Measurements from ENCODE around the gene IRF2BP1. TPM values are rescaled to one million over a fixed set of nuclear protein-coding genes. Genes with fewer than 3 reads are reported as not detected.

The IRF2BP1 gene
- total RNA-seq, 1 experiment from 2014 or later, result 29.7 TPM

DNA sequence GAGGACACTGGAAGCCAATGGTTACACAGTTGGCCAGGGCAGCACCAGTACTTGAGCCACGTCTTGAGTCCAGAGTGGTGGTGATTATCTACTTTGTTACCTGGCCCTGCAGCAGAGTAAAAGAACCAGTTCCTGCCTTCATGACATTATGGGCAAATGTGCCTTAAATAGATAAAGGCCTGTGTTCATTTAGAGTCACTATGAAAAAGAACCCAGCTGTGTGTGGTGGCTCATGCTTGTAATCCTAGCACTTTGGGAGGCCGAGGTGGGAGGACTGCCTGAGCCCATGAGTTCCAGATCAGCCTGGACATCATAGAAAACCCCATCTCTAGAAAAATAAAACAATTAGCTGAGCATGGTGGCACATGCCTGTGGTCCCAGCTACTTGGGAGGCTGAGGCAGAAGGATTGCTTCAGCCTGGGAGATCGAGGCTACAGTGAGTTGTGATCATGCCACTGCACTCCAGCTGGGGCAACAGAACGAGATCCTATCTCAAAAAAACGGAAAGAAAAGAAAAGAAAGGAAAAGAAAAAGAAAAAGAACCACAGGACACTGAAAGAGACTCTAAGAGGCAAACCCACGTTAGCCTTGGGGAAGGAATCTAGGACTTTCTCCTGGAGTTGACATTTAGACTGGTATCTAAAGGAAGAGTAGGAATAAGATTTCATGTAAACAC is 3.4 kb upstream of the IRF2BP1 start:
- TF ChIP-seq, protein P1, sequence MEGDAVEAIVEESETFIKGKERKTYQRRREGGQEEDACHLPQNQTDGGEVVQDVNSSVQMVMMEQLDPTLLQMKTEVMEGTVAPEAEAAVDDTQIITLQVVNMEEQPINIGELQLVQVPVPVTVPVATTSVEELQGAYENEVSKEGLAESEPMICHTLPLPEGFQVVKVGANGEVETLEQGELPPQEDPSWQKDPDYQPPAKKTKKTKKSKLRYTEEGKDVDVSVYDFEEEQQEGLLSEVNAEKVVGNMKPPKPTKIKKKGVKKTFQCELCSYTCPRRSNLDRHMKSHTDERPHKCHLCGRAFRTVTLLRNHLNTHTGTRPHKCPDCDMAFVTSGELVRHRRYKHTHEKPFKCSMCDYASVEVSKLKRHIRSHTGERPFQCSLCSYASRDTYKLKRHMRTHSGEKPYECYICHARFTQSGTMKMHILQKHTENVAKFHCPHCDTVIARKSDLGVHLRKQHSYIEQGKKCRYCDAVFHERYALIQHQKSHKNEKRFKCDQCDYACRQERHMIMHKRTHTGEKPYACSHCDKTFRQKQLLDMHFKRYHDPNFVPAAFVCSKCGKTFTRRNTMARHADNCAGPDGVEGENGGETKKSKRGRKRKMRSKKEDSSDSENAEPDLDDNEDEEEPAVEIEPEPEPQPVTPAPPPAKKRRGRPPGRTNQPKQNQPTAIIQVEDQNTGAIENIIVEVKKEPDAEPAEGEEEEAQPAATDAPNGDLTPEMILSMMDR (conservative IDR thresholded peaks at IDR 0.05; ENCODE audit: low read depth, low read length), result no peak
- no peak for TF ChIP-seq EZH2 (IDR thresholded peaks at IDR 0.05; ENCODE audit: borderline replicate concordance, low read depth, low read length, poor library complexity, severe bottlenecking)
- Histone ChIP-seq H3K36me3 (ENCODE audit: insufficient read depth, low read length, poor library complexity, severe bottlenecking) (peaks cover 2% of the 10 kb centered on the region), H3K27me3 (replicated peaks; ENCODE audit: insufficient read depth, low read depth, low read length, poor library complexity) (no peaks in the 10 kb centered on the region), H3K27ac (ENCODE audit: low read depth, low read length, poor library complexity, severe bottlenecking) (no peak overlapping the region), H3K9me3 (ENCODE audit: low read depth, low read length, poor library complexity, severe bottlenecking) (no peaks in the 10 kb centered on the region), H3K4me1 (ENCODE audit: insufficient read depth, low read length, poor library complexity, severe bottlenecking) (peaks cover 15% of the 10 kb centered on the region), H3K4me3 (ENCODE audit: low read depth, low read length, poor library complexity, severe bottlenecking) (no peak overlapping the region)
- intact Hi-C loops (cut with micrococcal nuclease; ENCODE audit: unreplicated experiment), result no loop called here
- no peak for DNase-seq (ENCODE audit: low spot score)
- BruUV-seq (replicated peaks), result no TSS peak
- CTCF ChIA-PET, result no interaction called here
- POLR2A ChIA-PET (ENCODE audit: low non-redundant PET), result no interaction called here

DNA sequence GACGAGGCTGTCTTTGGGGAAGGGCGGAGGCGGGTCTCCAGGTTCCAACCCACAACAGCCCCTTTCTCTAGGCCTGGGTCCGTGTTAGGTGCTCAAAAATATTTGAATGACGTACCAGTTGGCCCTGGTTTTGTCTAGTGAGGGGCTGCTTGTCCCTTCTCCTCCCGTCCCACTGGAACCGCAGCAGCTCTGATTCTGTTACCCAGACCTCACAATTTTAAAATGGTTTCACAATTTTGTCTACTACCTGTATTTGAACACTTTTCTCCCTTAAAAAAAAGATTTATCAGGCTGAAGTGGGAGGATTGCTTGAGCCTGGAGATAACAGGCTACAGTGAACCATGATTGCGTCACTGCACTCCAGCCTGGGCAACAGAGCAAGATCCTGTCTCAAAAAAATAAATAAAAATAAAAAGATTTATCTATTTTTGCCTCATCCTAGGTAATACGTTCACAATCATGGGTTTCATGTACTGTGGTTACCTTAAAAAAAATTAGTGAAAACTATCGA is 1.3 kb upstream of the IRF2BP1 start:
- BruUV-seq (replicated peaks), result TSS peak; percentile 95
- DNase-seq (ENCODE audit: low spot score), result no peak
- H3K4me3 ChIP-seq (ENCODE audit: low read depth, low read length, poor library complexity, severe bottlenecking), result peak overlapping the region; percentile 79
- ChIA-PET CTCF (no interaction called here), POLR2A (ENCODE audit: low non-redundant PET) (no interaction called here)
- intact Hi-C loops (cut with micrococcal nuclease; ENCODE audit: unreplicated experiment), result no loop called here
- TF ChIP-seq EZH2 (IDR thresholded peaks at IDR 0.05; ENCODE audit: borderline replicate concordance, low read depth, low read length, poor library complexity, severe bottlenecking), result no peak
- TF ChIP-seq, protein P1 (conservative IDR thresholded peaks at IDR 0.05; ENCODE audit: low read depth, low read length), result no peak
- no peaks in the 10 kb centered on the region for H3K27me3 ChIP-seq (replicated peaks; ENCODE audit: insufficient read depth, low read depth, low read length, poor library complexity)
- peaks cover 2% of the 10 kb centered on the region for H3K36me3 ChIP-seq (ENCODE audit: insufficient read depth, low read length, poor library complexity, severe bottlenecking)
- peak overlapping the region; percentile 90 for H3K27ac ChIP-seq (ENCODE audit: low read depth, low read length, poor library complexity, severe bottlenecking)
- H3K4me1 ChIP-seq (ENCODE audit: insufficient read depth, low read length, poor library complexity, severe bottlenecking), result peaks cover 29% of the 10 kb centered on the region
- no peaks in the 10 kb centered on the region for H3K9me3 ChIP-seq (ENCODE audit: low read depth, low read length, poor library complexity, severe bottlenecking)

DNA sequence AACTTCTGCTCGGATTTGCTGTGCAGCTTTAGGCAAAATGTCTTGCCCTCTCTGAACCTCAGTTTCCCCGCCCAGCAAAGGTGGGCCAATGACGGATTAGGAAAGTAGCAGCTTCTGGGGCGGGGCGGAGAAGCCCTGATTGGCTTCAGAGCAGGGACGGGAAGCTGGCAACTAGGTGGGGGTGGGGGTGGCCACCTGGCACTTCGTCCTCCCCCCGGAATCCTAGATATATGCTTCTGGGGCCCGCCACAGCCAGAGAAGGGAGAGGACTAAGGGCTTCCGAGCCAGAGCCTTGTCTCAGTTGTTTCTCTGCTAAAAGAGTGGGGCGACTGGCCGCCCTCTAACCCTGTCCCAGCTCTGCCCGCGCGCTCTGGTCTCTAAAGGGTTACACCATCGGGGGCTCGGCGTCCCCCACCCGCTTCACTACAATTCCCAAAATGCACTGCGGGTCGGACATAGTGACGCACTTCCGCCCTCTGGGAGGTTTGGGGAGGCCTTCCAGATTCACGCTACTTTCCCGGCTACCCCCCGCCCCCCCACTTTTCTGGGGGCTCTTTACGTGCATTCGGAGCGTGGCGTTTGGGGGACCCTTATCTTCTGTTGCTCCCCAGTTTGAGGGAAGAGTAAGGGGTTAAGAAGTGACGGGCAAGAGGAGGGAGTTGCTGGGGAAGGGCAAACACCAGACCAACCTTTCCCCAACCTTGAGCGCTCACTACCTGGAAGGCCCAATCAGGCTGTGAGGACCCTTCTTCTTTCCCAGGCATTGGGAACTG is 672 bp upstream of the IRF2BP1 start:
- DNase-seq (ENCODE audit: low spot score), result peak; percentile 97
- no peaks in the 10 kb centered on the region for H3K27me3 ChIP-seq (replicated peaks; ENCODE audit: insufficient read depth, low read depth, low read length, poor library complexity)
- TF ChIP-seq EZH2 (IDR thresholded peaks at IDR 0.05; ENCODE audit: borderline replicate concordance, low read depth, low read length, poor library complexity, severe bottlenecking), result no peak
- TF ChIP-seq, protein P1 (conservative IDR thresholded peaks at IDR 0.05; ENCODE audit: low read depth, low read length), result no peak
- H3K4me3 ChIP-seq (ENCODE audit: low read depth, low read length, poor library complexity, severe bottlenecking), result peak overlapping the region; percentile 79
- peak overlapping the region; percentile 90 for H3K27ac ChIP-seq (ENCODE audit: low read depth, low read length, poor library complexity, severe bottlenecking)
- ChIA-PET CTCF (interaction anchor here (0.6 to 0.9 kb wide), 3 partner anchors 17 to 1304 kb away, joined by 3 to 12 read pairs (median 5); no protein-coding TSS in a partner anchor), POLR2A (ENCODE audit: low non-redundant PET) (interaction anchor here (0.7 kb wide), 1 partner anchor 170 kb away, joined by 3 read pairs; no protein-coding TSS in a partner anchor)
- H3K9me3 ChIP-seq (ENCODE audit: low read depth, low read length, poor library complexity, severe bottlenecking), result no peaks in the 10 kb centered on the region
- peaks cover 2% of the 10 kb centered on the region for H3K36me3 ChIP-seq (ENCODE audit: insufficient read depth, low read length, poor library complexity, severe bottlenecking)
- H3K4me1 ChIP-seq (ENCODE audit: insufficient read depth, low read length, poor library complexity, severe bottlenecking), result peaks cover 29% of the 10 kb centered on the region
- intact Hi-C loops (cut with micrococcal nuclease; ENCODE audit: unreplicated experiment), result no loop called here
- no TSS peak for BruUV-seq (replicated peaks)
